CD4-positive, alpha-beta T cell (primary cell): ENCODE measurements around the gene MAGI1. TPM values are rescaled to one million over a fixed set of nuclear protein-coding genes. Genes with fewer than 3 reads are reported as not detected.

ENCODE experiments used
- ATAC-seq: fragments of 200-7000 bp; cut with Tn5 transposase; one replicate; pipeline ENCODE4 v1.10.0; 2022; ENCODE audit warnings: mild to moderate bottlenecking; ENCODE audit not compliant: poor library complexity
- CTCF ChIA-PET: fragments of 350-600 bp; sonication (Branson Sonifier 250); formaldehyde crosslinking; loops from one replicate; lab custom pipeline; 2021; ENCODE audit warnings: antibody characterized with exemption, inconsistent platforms; lab: Charles Lee
- POLR2A ChIA-PET: fragments of 350-600 bp; sonication (Branson Sonifier 250); formaldehyde crosslinking; loops from one replicate; lab custom pipeline; 2021; ENCODE audit warnings: antibody characterized with exemption, inconsistent platforms; lab: Charles Lee
- DNase-seq, 14 experiments: peaks; one replicate each; pipeline ENCODE4 v3.0.0-alpha.2; 2013 to 2020; ENCODE audit warnings: mixed read lengths in 2 of 14
- H3K27ac ChIP-seq, 2 donors: one replicate each; pipeline versions ENCODE4 v1.5.1 to v1.7.0; 2013; ENCODE audit warnings: low read length in 2 of 2, low read depth in 1 of 2, mild to moderate bottlenecking in 1 of 2
- H3K27me3 ChIP-seq, 2 experiments: 1 replicate in 1 of 2; 2 replicates in 1 of 2; pipeline versions ENCODE4 v1.6.1 to v1.7.0; 2013; ENCODE audit warnings: low read length in 2 of 2, control low read depth in 1 of 2, mild to moderate bottlenecking in 1 of 2, moderate library complexity in 1 of 2; ENCODE audit not compliant: insufficient read depth in 2 of 2, control insufficient read depth in 1 of 2
- H3K36me3 ChIP-seq: one replicate; pipeline ENCODE4 v1.6.1; 2013; ENCODE audit warnings: low read length, control low read depth; ENCODE audit not compliant: insufficient read depth
- H3K4me1 ChIP-seq: one replicate; pipeline ENCODE4 v1.6.1; 2013; ENCODE audit warnings: low read length, control low read depth; ENCODE audit not compliant: insufficient read depth
- H3K4me3 ChIP-seq: one replicate; pipeline ENCODE4 v1.5.1; 2013; ENCODE audit warnings: mild to moderate bottlenecking, low read length, moderate library complexity
- H3K9me3 ChIP-seq, 2 experiments: 1 replicate in 1 of 2; 2 replicates in 1 of 2; pipeline versions ENCODE4 v1.6.1 to v1.7.0; 2013; ENCODE audit warnings: low read length in 2 of 2, mild to moderate bottlenecking in 2 of 2, control low read depth in 1 of 2, moderate library complexity in 1 of 2; ENCODE audit not compliant: control insufficient read depth in 1 of 2, insufficient read depth in 1 of 2
- H3K27ac Mint-ChIP-seq: one replicate; pipeline ENCODE4 v1.8.0; 2020; ENCODE audit warnings: mixed read lengths
- H3K27me3 Mint-ChIP-seq: one replicate; pipeline ENCODE4 v1.8.0; 2021; ENCODE audit warnings: mixed read lengths
- H3K36me3 Mint-ChIP-seq: one replicate; pipeline ENCODE4 v1.8.0; 2021; ENCODE audit warnings: low read depth, mixed read lengths
- H3K4me1 Mint-ChIP-seq: one replicate; pipeline ENCODE4 v1.8.0; 2021; ENCODE audit warnings: low read depth, mixed read lengths
- H3K4me3 Mint-ChIP-seq: one replicate; pipeline ENCODE4 v1.8.0; 2020; ENCODE audit warnings: mild to moderate bottlenecking, mixed read lengths
- H3K9me3 Mint-ChIP-seq: one replicate; pipeline ENCODE4 v1.8.0; 2020; ENCODE audit warnings: mixed read lengths
- CTCF ChIP-seq: fragments of 200-600 bp; IDR thresholded peaks from one replicate; pipeline ENCODE4 v1.8.0; 2022; ENCODE audit warnings: antibody characterized with exemption, mild to moderate bottlenecking
- intact Hi-C, 2 experiments: fragments of 100-400 bp; cut with DNase I in 1 of 2; cut with micrococcal nuclease in 1 of 2; formaldehyde crosslinking; loops; one replicate each; pipeline versions ENCODE4 v1.15.1 to v1.9.0; 2023 to 2025; cut with DNase I, micrococcal nuclease
- total RNA-seq, 174 experiments: library from RNA in 2 of 174; stranded (reverse) in 2 of 174; gene quantifications; one replicate each; pipeline ENCODE4 v1.2.3 and lab custom pipeline; 2021 to 2026

Gene MAGI1
- total RNA-seq, 2 experiments from 2014 or later: not detected

DNA sequence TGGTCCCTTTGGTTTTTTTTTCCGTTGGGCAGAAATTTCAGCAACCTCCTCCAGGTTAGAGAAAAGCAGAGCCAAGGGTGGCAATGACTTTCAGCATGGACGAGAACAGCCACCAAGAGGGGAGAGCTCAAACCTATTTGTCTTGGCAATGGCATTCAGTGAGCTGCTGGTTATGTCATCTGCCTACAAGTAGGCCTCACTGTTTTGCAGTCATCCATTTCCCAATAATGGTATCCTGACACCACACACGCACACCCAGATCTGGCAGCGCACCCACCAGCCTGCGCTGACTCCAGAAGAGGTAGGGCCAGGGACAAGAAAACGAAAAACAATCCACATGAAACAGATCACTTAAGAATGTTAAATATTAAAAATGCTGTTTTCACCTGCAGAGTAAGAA, 92.3 kb downstream of the MAGI1 start:
- Mint-ChIP-seq H3K27ac (no peak overlapping the region), H3K4me1 (no peaks in the 10 kb centered on the region), H3K36me3 (no peaks in the 10 kb centered on the region), H3K9me3 (no peaks in the 10 kb centered on the region), H3K4me3 (no peak overlapping the region), H3K27me3 (peaks cover 5% of the 10 kb centered on the region)
- intact Hi-C loops: no loop called here
- H3K4me1 ChIP-seq: no peaks in the 10 kb centered on the region
- CTCF ChIA-PET: interaction anchor here (0.9 kb wide), 1 partner anchor 12 kb away, joined by 3 read pairs; no protein-coding TSS in a partner anchor
- H3K9me3 ChIP-seq: no peaks in the 10 kb centered on the region
- H3K27ac ChIP-seq: no peak overlapping the region
- ATAC-seq (no peak), DNase-seq (no peak)
- H3K4me3 ChIP-seq: no peak overlapping the region
- no peaks in the 10 kb centered on the region for H3K27me3 ChIP-seq
- POLR2A ChIA-PET: no interaction called here
- H3K36me3 ChIP-seq: no peaks in the 10 kb centered on the region
- TF ChIP-seq CTCF: no peak

DNA sequence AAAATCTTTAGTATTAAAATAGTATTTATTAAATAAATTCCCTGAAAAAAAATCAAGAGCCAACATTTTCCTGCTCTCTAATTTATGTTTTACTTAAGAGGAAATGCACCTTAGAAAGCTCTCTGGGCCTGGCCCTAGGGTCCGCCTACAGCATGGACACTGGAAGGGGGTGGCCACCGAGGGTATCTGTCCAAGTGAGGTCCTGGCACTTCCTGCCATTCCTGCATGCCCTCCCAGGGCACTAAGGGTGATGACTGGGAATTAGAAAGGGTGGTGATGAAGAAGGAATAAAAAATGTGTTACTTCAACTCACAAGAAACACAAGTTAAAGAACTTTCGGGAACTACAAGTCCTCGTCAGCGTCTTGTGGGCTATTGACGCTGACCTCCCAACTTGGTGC, 92.8 kb downstream of the MAGI1 start:
- H3K36me3 ChIP-seq: no peaks in the 10 kb centered on the region
- H3K9me3 Mint-ChIP-seq: no peaks in the 10 kb centered on the region
- H3K4me1 ChIP-seq: no peaks in the 10 kb centered on the region
- peaks cover 5% of the 10 kb centered on the region for H3K27me3 Mint-ChIP-seq
- H3K4me3 Mint-ChIP-seq: no peak overlapping the region
- no peak overlapping the region for H3K27ac ChIP-seq
- intact Hi-C loops: no loop called here
- H3K27ac Mint-ChIP-seq: no peak overlapping the region
- ChIA-PET POLR2A (no interaction called here), CTCF (no interaction called here)
- no peak for ATAC-seq
- no peaks in the 10 kb centered on the region for H3K36me3 Mint-ChIP-seq
- no peak overlapping the region for H3K4me3 ChIP-seq
- H3K4me1 Mint-ChIP-seq: no peaks in the 10 kb centered on the region
- H3K9me3 ChIP-seq: no peaks in the 10 kb centered on the region
- no peaks in the 10 kb centered on the region for H3K27me3 ChIP-seq
- TF ChIP-seq CTCF: no peak
- DNase-seq: no peak

DNA sequence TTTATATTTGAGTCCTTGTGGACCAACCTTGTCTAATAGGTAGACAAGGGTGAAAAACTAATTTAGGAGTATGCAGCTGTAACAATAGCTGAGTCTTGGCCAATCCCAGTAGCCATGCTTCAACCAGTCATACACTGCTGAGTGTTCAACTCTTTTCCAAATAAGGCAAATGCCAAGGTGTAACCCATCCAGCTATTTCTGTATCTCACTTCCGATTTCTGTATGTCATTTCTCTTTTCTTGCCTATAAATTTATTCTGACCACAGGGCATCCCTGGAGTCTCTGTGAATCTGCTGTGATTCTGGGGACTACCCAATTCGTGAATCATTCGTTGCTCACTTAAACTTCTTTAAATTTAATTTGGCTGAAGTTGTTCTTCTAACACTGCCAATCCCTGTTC, 93.2 kb downstream of the MAGI1 start:
- Histone ChIP-seq H3K4me3 (no peak overlapping the region), H3K4me1 (no peaks in the 10 kb centered on the region), H3K27me3 (no peaks in the 10 kb centered on the region), H3K27ac (no peak overlapping the region), H3K36me3 (no peaks in the 10 kb centered on the region), H3K9me3 (no peaks in the 10 kb centered on the region)
- no peak overlapping the region for H3K27ac Mint-ChIP-seq
- peaks cover 8% of the 10 kb centered on the region for H3K27me3 Mint-ChIP-seq
- H3K4me1 Mint-ChIP-seq: no peaks in the 10 kb centered on the region
- no peaks in the 10 kb centered on the region for H3K9me3 Mint-ChIP-seq
- no peaks in the 10 kb centered on the region for H3K36me3 Mint-ChIP-seq
- ATAC-seq (no peak), DNase-seq (no peak)
- ChIA-PET POLR2A (no interaction called here), CTCF (no interaction called here)
- intact Hi-C loops: no loop called here
- TF ChIP-seq CTCF: no peak
- H3K4me3 Mint-ChIP-seq: no peak overlapping the region
